ENCODE data around the gene SRGAP3. TPM values are rescaled to one million over a fixed set of nuclear protein-coding genes. Genes with fewer than 3 reads are reported as not detected.

The SRGAP3 gene
- total and polyA plus RNA-seq, 8 donors = 0.31 to 31.7 (median 5.8) TPM

DNA sequence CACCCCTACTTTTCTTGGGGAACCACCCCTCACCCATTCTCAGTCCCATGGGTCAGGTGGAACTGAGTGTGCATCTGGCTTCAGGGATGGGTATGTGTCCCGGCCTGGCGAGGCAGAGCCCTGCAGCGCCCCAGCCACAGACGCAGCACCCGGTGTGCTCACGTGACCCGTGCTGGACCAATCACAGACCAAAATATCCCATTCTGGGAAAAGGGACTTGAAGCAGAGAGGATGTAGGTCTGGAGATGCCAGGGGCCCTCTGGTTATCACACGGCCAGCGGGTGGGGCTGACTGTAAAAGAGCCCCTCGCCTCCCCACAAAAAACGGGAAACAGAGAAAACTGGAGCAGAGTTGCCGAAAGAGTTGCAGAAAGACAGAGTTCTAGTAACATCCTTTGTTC is 148.2 kb downstream of the SRGAP3 start:
- H3K27me3 ChIP-seq = no peaks in the 10 kb centered on the region
- DNase-seq = no peak
- no peak overlapping the region for H3K27ac ChIP-seq
- intact Hi-C loops (cut with DNase I; ENCODE audit: low total_unique reads) = no loop called here
- WGBS, 5 donors = 82 to 90% (median 84%) methylated on average over 12 of the region's 12 CpGs
- H3K4me1 ChIP-seq = peaks cover 0 to 20% (median 10%) of the 10 kb centered on the region in 4 donors
- TF ChIP-seq POLR2AphosphoS5 (IDR thresholded peaks at IDR 0.05) = no peak
- no peak for TF ChIP-seq EP300 (IDR thresholded peaks at IDR 0.05)
- H3K4me3 ChIP-seq = no peak overlapping the region
- no peaks in the 10 kb centered on the region for H3K36me3 ChIP-seq
- H3K9me3 ChIP-seq = no peaks in the 10 kb centered on the region

DNA sequence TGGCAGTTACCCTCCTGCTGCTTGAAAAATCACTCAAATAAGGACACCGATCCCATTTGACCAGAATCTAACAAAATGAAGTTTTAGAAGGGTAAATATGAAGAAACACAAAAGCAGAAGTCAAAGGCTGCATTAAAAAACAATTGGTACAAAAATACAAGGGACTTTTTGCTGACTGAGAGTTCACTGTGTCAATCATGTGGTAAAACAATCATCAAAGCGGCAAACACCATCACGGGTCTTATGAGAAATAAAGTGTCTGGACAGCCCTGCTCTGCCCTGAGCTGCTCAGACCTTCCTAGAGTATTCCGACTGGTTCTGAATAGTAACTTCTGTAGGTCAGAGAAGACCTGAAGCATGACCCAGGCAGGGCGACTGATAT is 148.9 kb downstream of the SRGAP3 start:
- Histone ChIP-seq H3K27me3 (no peaks in the 10 kb centered on the region), H3K9me3 (no peaks in the 10 kb centered on the region), H3K4me1 (peaks cover 0 to 20% (median 10%) of the 10 kb centered on the region in 4 donors), H3K27ac (no peak overlapping the region), H3K36me3 (no peaks in the 10 kb centered on the region), H3K4me3 (no peak overlapping the region)
- 87 to 90% (median 89%) methylated on average over 5 of the region's 5 CpGs for WGBS, 5 donors
- intact Hi-C loops (cut with DNase I; ENCODE audit: low total_unique reads) = no loop called here
- no peak for TF ChIP-seq POLR2A (IDR thresholded peaks at IDR 0.05)
- no peak for TF ChIP-seq CTCF (IDR thresholded peaks at IDR 0.05)
- TF ChIP-seq EP300 (IDR thresholded peaks at IDR 0.05) = no peak
- TF ChIP-seq POLR2AphosphoS5 (IDR thresholded peaks at IDR 0.05) = no peak
- no peak for DNase-seq

DNA sequence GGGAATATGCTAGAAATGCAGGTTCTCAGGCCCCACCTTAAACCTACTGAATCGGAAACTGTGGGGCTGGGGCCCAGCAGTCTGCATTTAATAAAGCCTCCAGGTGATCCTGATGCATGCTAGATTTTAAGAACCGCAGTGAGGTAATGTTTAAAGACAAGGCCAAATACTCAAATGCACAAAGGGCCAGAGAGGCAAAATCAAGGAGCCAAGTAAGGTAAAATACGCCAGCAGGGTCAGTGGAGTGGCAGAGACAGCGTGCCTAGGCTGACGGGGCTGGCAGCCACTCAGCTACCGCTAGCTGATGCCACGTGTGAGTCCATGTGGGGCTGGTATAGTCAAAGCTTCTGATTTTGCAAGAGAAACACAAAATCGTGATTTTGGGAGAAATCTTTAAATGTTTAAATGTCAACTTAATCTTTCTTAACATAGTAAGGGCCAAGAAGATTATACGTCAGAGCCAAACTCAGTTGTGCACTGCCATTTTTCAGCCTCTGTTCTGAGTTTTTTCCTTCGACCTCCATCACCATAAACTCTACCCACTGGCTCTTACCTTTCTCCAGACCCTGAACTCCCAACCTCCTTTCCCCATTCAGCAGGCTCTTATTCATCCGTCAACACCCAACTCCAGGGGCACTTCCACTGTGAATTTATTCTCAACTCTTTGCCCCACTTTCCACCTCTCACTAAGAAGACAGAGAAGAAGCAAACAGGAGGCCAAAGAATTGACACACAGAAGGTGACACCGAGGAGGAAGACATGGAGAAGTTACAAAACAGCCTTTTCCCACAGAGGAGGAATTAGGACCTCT is 149.5 kb downstream of the SRGAP3 start:
- Histone ChIP-seq H3K9me3 (no peaks in the 10 kb centered on the region), H3K4me1 (peaks cover 0 to 20% (median 10%) of the 10 kb centered on the region in 4 donors), H3K36me3 (no peaks in the 10 kb centered on the region), H3K27ac (no peak overlapping the region), H3K27me3 (no peaks in the 10 kb centered on the region), H3K4me3 (no peak overlapping the region)
- 89 to 94% (median 93%) methylated on average over 12 of the region's 12 CpGs for WGBS, 5 donors
- intact Hi-C loops (cut with DNase I; ENCODE audit: low total_unique reads) = no loop called here
- TF ChIP-seq POLR2A (IDR thresholded peaks at IDR 0.05) = no peak
- TF ChIP-seq EP300 (IDR thresholded peaks at IDR 0.05) = no peak
- TF ChIP-seq CTCF (IDR thresholded peaks at IDR 0.05) = no peak
- no peak for TF ChIP-seq POLR2AphosphoS5 (IDR thresholded peaks at IDR 0.05)
- DNase-seq = no peak

- TF ChIP-seq POLR2A (IDR thresholded peaks at IDR 0.05) = no peak
- TF ChIP-seq EP300 (IDR thresholded peaks at IDR 0.05) = no peak
- no peak for TF ChIP-seq POLR2AphosphoS5 (IDR thresholded peaks at IDR 0.05)
- no peak for TF ChIP-seq CTCF (IDR thresholded peaks at IDR 0.05)
- Histone ChIP-seq H3K4me3 (no peak overlapping the region), H3K9me3 (no peaks in the 10 kb centered on the region), H3K27ac (no peak overlapping the region), H3K27me3 (no peaks in the 10 kb centered on the region), H3K4me1 (peaks cover 0 to 20% (median 10%) of the 10 kb centered on the region in 4 donors), H3K36me3 (no peaks in the 10 kb centered on the region)
- DNase-seq = peak in 1 of 2 donors; percentile 89
- 51 to 65% (median 59%) methylated on average over 17 of the region's 17 CpGs for WGBS, 5 donors
- intact Hi-C loops (cut with DNase I; ENCODE audit: low total_unique reads) = no loop called here
Observed at GRCh38 chr3:9098716-9099675, 150.4 kb downstream of the SRGAP3 start.
